SKM-1 (cell line): ENCODE data around the gene RNF207.

Experiments used
- DNase-seq: peaks from one replicate; lab custom pipeline; 2025; ENCODE audit not compliant: unreplicated experiment; lab: John Stamatoyannopoulos, UW

RNF207 gene

GRCh38 chr1:6224718-6225117 is 18.8 kb downstream of the RNF207 start:
- DNase-seq = no peak

- DNase-seq = no peak
These were observed 19.7 kb downstream of the RNF207 start for GRCh38 chr1:6225651-6226050.

- DNase-seq = no peak
These were observed 27.5 kb downstream of the RNF207 start for GRCh38 chr1:6233376-6233775.

- no peak for DNase-seq
These were observed 28.8 kb downstream of the RNF207 start for GRCh38 chr1:6234502-6235295.

- DNase-seq = no peak
These were observed 29.4 kb downstream of the RNF207 start for GRCh38 chr1:6235296-6235677.

- DNase-seq = no peak
These were observed 31.2 kb downstream of the RNF207 start for GRCh38 chr1:6237093-6237492.

- DNase-seq = no peak
These were observed 33.4 kb downstream of the RNF207 start for GRCh38 chr1:6239213-6239752.

GRCh38 chr1:6239950-6240768 is 34.2 kb downstream of the RNF207 start:
- no peak for DNase-seq

- no peak for DNase-seq
These were observed 35.4 kb downstream of the RNF207 start for GRCh38 chr1:6241107-6241886.

GRCh38 chr1:6241887-6242740 is 36.2 kb downstream of the RNF207 start:
- DNase-seq = no peak

- no peak for DNase-seq
These were observed 37.3 kb downstream of the RNF207 start for GRCh38 chr1:6243053-6243834.

- no peak for DNase-seq
These were observed 38.1 kb downstream of the RNF207 start, which contains the start of gene HES3 for GRCh38 chr1:6243993-6244392. HES3 (plus strand) TSS chr1:6244179; CDS start chr1:6244366, 187 bp downstream.

- DNase-seq = no peak
These were observed 38.6 kb downstream of the RNF207 start for GRCh38 chr1:6244401-6245049.

GRCh38 chr1:6245086-6245868 is 39.4 kb downstream of the RNF207 start:
- DNase-seq = no peak

GRCh38 chr1:6245869-6246496 is 40.1 kb downstream of the RNF207 start:
- no peak for DNase-seq

- DNase-seq = no peak
These were observed 40.9 kb downstream of the RNF207 start for GRCh38 chr1:6246497-6247467.

GRCh38 chr1:6247651-6248050 is 41.7 kb downstream of the RNF207 start:
- DNase-seq = no peak
